ENCODE data around the gene PDGFB. TPM values are rescaled to one million over a fixed set of nuclear protein-coding genes. Genes with fewer than 3 reads are reported as not detected.

The PDGFB gene
- total and polyA plus RNA-seq, 2 of the 4 experiments (the other 2 are of a cell fraction), result 0.07 TPM; not detected in 1

GRCh38 chr22:39293766-39294368 is 49.1 kb upstream of the PDGFB start:
- intact Hi-C loops (cut with micrococcal nuclease), result no loop called here
- no peak overlapping the region for H4K5ac ChIP-seq (ENCODE audit: low read depth, low read length)
- no peak overlapping the region for H4K8ac ChIP-seq (ENCODE audit: low read depth in 2 of 2, low read length in 2 of 2)
- 89% methylated on average over 4 of the region's 15 CpGs; no CpG with 5 or more reads in 1 of the 2 experiments for WGBS, 2 experiments (ENCODE audit: extremely low coverage in 2 of 2, insufficient read length in 1 of 2)
- H2AK9ac ChIP-seq (replicated peaks; ENCODE audit: low read depth, low read length, poor library complexity), result no peak overlapping the region
- TF ChIP-seq ELK1 (IDR thresholded peaks at IDR 0.05; ENCODE audit: borderline replicate concordance, low read depth, low read length), result no peak
- TF ChIP-seq, protein P1, sequence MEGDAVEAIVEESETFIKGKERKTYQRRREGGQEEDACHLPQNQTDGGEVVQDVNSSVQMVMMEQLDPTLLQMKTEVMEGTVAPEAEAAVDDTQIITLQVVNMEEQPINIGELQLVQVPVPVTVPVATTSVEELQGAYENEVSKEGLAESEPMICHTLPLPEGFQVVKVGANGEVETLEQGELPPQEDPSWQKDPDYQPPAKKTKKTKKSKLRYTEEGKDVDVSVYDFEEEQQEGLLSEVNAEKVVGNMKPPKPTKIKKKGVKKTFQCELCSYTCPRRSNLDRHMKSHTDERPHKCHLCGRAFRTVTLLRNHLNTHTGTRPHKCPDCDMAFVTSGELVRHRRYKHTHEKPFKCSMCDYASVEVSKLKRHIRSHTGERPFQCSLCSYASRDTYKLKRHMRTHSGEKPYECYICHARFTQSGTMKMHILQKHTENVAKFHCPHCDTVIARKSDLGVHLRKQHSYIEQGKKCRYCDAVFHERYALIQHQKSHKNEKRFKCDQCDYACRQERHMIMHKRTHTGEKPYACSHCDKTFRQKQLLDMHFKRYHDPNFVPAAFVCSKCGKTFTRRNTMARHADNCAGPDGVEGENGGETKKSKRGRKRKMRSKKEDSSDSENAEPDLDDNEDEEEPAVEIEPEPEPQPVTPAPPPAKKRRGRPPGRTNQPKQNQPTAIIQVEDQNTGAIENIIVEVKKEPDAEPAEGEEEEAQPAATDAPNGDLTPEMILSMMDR (conservative IDR thresholded peaks at IDR 0.05; ENCODE audit: low read depth, low read length), result no peak
- no peak for TF ChIP-seq MAZ (IDR thresholded peaks at IDR 0.05; ENCODE audit: borderline replicate concordance, low read depth, low read length)
- TF ChIP-seq RFX5 (IDR thresholded peaks at IDR 0.05; ENCODE audit: low read depth, low read length), result no peak
- H3K9me3 ChIP-seq (ENCODE audit: control insufficient read depth, insufficient read depth, low read length), result no peaks in the 10 kb centered on the region
- H3K18ac ChIP-seq (ENCODE audit: low read depth, low read length), result no peak overlapping the region
- no peak overlapping the region for H3K23ac ChIP-seq (ENCODE audit: low read depth, low read length)
- H2AK5ac ChIP-seq (ENCODE audit: low read depth, low read length), result no peak overlapping the region
- POLR2A ChIA-PET (ENCODE audit: unreplicated experiment), result no interaction called here
- no peak overlapping the region for H2BK5ac ChIP-seq (ENCODE audit: low read depth, low read length, poor library complexity, severe bottlenecking)
- H3K79me1 ChIP-seq (ENCODE audit: low read depth in 1 of 2, low read length in 2 of 2), result no peaks in the 10 kb centered on the region
- dilution Hi-C loops (cut with HindIII; ENCODE audit: low sequenced_read_pairs, unreplicated experiment), result no loop called here
- in situ Hi-C loops (cut with MboI; ENCODE audit: low sequenced_read_pairs), result no loop called here
- no peak overlapping the region for H3K4ac ChIP-seq (ENCODE audit: low read depth, low read length)
- H3K14ac ChIP-seq (replicated peaks; ENCODE audit: low read depth, low read length), result no peak overlapping the region
- no peaks in the 10 kb centered on the region for H4K20me1 ChIP-seq (ENCODE audit: insufficient read depth, low read length)
- H4K91ac ChIP-seq (ENCODE audit: insufficient read depth, low read depth, low read length), result no peak overlapping the region
- DNase-seq, result no peak
- no peak overlapping the region for H2AFZ ChIP-seq (replicated peaks; ENCODE audit: low read length, poor library complexity)
- no peak overlapping the region for H2BK20ac ChIP-seq (ENCODE audit: low read depth, low read length)
- no peak overlapping the region for H3K27ac ChIP-seq (ENCODE audit: insufficient read depth, low read length)
- no peak overlapping the region for H2BK120ac ChIP-seq (ENCODE audit: low read depth, low read length)
- no peaks in the 10 kb centered on the region; the same call in 1 of the 2 replicates for H3K27me3 ChIP-seq (ENCODE audit: control insufficient read depth, insufficient read depth, low read length)
- no peak for ATAC-seq (ENCODE audit: low read depth)
- H3K4me3 ChIP-seq (ENCODE audit: insufficient read depth, low read depth, low read length), result no peak overlapping the region
- no peaks in the 10 kb centered on the region for H3K36me3 ChIP-seq (ENCODE audit: control insufficient read depth, insufficient read depth, low read length)
- BruUV-seq (replicated peaks), result no TSS peak
- no peak overlapping the region for H3K4me2 ChIP-seq (ENCODE audit: low read depth, low read length)
- no peak overlapping the region for H3K56ac ChIP-seq (ENCODE audit: extremely low read depth, insufficient read depth, low read length)
- peaks cover 6% of the 10 kb centered on the region; the same call in 1 of the 2 replicates for H3K9me1 ChIP-seq (ENCODE audit: insufficient read depth, low read length)
- H3K4me1 ChIP-seq (ENCODE audit: control insufficient read depth, insufficient read depth, low read length), result peaks cover 25% of the 10 kb centered on the region
- CTCF ChIA-PET, result no interaction called here
- H2BK15ac ChIP-seq (ENCODE audit: low read depth, low read length), result no peak overlapping the region
- no peak overlapping the region for H3K9ac ChIP-seq (ENCODE audit: low read depth, low read length)

Measured in IMR-90 (cell line).